SJSA1 (cell line): ENCODE measurements around the gene ETV6. TPM values are rescaled to one million over a fixed set of nuclear protein-coding genes. Genes with fewer than 3 reads are reported as not detected.
A peak's percentile ranks its signal among the peaks of the same experiment; 100 is the strongest.

Source experiments
- DNase-seq, 2 experiments: peaks; one replicate each; pipeline ENCODE4 v3.0.0-alpha.2; 2015 to 2020; ENCODE audit warnings: low spot score in 2 of 2, low read depth in 1 of 2
- H3K27ac ChIP-seq: fragments of 250-450 bp; sonication (Bioruptor Pico); 2 replicates; pipeline ENCODE4 v1.5.1; 2020; ENCODE audit warnings: mild to moderate bottlenecking, moderate library complexity
- H3K27me3 ChIP-seq: fragments of 250-450 bp; sonication (Bioruptor Pico); replicated peaks from 2 replicates; pipeline ENCODE4 v1.5.1; 2020; ENCODE audit warnings: mild to moderate bottlenecking, moderate library complexity
- H3K36me3 ChIP-seq: fragments of 250-450 bp; sonication (Bioruptor Pico); 2 replicates; pipeline ENCODE4 v1.5.1; 2020; ENCODE audit warnings: mild to moderate bottlenecking
- H3K4me1 ChIP-seq: fragments of 250-450 bp; sonication (Bioruptor Pico); replicated peaks from 2 replicates; pipeline ENCODE4 v1.6.1; 2021; ENCODE audit warnings: mild to moderate bottlenecking
- H3K4me3 ChIP-seq: fragments of 250-450 bp; sonication (Bioruptor Pico); 2 replicates; pipeline ENCODE4 v1.5.1; 2020; ENCODE audit warnings: mild to moderate bottlenecking
- H3K9me3 ChIP-seq: fragments of 250-450 bp; sonication (Bioruptor Pico); replicated peaks from 2 replicates; pipeline ENCODE4 v1.5.1; 2020; ENCODE audit warnings: mild to moderate bottlenecking
- total RNA-seq: library from RNA; depleted of rRNA; stranded (reverse); fragments of >200 nt; shearing (Covaris generic); gene quantifications from 2 replicates; pipeline ENCODE4 v1.2.3, GENCODE V29; 2014

The ETV6 gene
- total RNA-seq, 1 experiment from 2014 or later = 8.0 TPM

- no peaks in the 10 kb centered on the region for H3K9me3 ChIP-seq
- H3K27ac ChIP-seq = no peak overlapping the region
- no peaks in the 10 kb centered on the region for H3K27me3 ChIP-seq
- DNase-seq = no peak
- H3K4me1 ChIP-seq = 0 out of 2 replicates have a peak, but pooled peaks cover 3% of the 10 kb centered on the region
- no peaks in the 10 kb centered on the region for H3K36me3 ChIP-seq
- H3K4me3 ChIP-seq = no peak overlapping the region
Observed at GRCh38 chr12:11805680-11806079, 156.2 kb downstream of the ETV6 start.

- Histone ChIP-seq H3K4me3 (no peak overlapping the region), H3K27ac (no peak overlapping the region), H3K9me3 (no peaks in the 10 kb centered on the region), H3K36me3 (no peaks in the 10 kb centered on the region), H3K4me1 (peaks cover 13% of the 10 kb centered on the region), H3K27me3 (no peaks in the 10 kb centered on the region)
- no peak for DNase-seq
Observed at GRCh38 chr12:11807458-11807857, 158.0 kb downstream of the ETV6 start.

- no peak for DNase-seq
- Histone ChIP-seq H3K36me3 (no peaks in the 10 kb centered on the region), H3K4me1 (peaks cover 27% of the 10 kb centered on the region), H3K9me3 (no peaks in the 10 kb centered on the region), H3K4me3 (no peak overlapping the region), H3K27ac (no peak overlapping the region), H3K27me3 (no peaks in the 10 kb centered on the region)
Observed at GRCh38 chr12:11808931-11809330, 159.5 kb downstream of the ETV6 start.

GRCh38 chr12:11810206-11810545, 160.7 kb downstream of the ETV6 start:
- Histone ChIP-seq H3K36me3 (no peaks in the 10 kb centered on the region), H3K4me1 (peaks cover 37% of the 10 kb centered on the region), H3K27ac (no peak overlapping the region), H3K27me3 (no peaks in the 10 kb centered on the region), H3K9me3 (no peaks in the 10 kb centered on the region), H3K4me3 (no peak overlapping the region)
- DNase-seq = no peak

- H3K9me3 ChIP-seq = no peaks in the 10 kb centered on the region
- peaks cover 35% of the 10 kb centered on the region for H3K4me1 ChIP-seq
- no peak overlapping the region for H3K4me3 ChIP-seq
- H3K36me3 ChIP-seq = no peaks in the 10 kb centered on the region
- H3K27ac ChIP-seq = no peak overlapping the region
- DNase-seq = no peak
- H3K27me3 ChIP-seq = no peaks in the 10 kb centered on the region
Observed at GRCh38 chr12:11811008-11811407, 161.5 kb downstream of the ETV6 start.

- Histone ChIP-seq H3K27ac (peak overlapping the region; percentile 49), H3K9me3 (no peaks in the 10 kb centered on the region), H3K4me3 (no peak overlapping the region), H3K27me3 (no peaks in the 10 kb centered on the region), H3K4me1 (peaks cover 35% of the 10 kb centered on the region), H3K36me3 (no peaks in the 10 kb centered on the region)
- no peak for DNase-seq
Observed at GRCh38 chr12:11812241-11812585, 162.7 kb downstream of the ETV6 start.

GRCh38 chr12:11812586-11813437, 163.3 kb downstream of the ETV6 start:
- H3K9me3 ChIP-seq = no peaks in the 10 kb centered on the region
- H3K36me3 ChIP-seq = no peaks in the 10 kb centered on the region; the same call in 1 of the 2 replicates
- no peaks in the 10 kb centered on the region for H3K27me3 ChIP-seq
- H3K4me3 ChIP-seq = peak overlapping the region; percentile 11
- H3K4me1 ChIP-seq = peaks cover 35% of the 10 kb centered on the region
- peak; percentile 55 to 69 for DNase-seq
- peak overlapping the region; percentile 49 for H3K27ac ChIP-seq

GRCh38 chr12:11813438-11813813, 164.0 kb downstream of the ETV6 start:
- Histone ChIP-seq H3K27me3 (no peaks in the 10 kb centered on the region), H3K27ac (peak overlapping the region; percentile 49), H3K4me1 (peaks cover 35% of the 10 kb centered on the region), H3K4me3 (no peak overlapping the region; the same call in 1 of the 2 replicates), H3K36me3 (no peaks in the 10 kb centered on the region; the same call in 1 of the 2 replicates), H3K9me3 (no peaks in the 10 kb centered on the region)
- peak in 1 of 2 experiments; percentile 46 for DNase-seq

GRCh38 chr12:11814374-11814773, 164.9 kb downstream of the ETV6 start:
- Histone ChIP-seq H3K36me3 (no peaks in the 10 kb centered on the region; the same call in 1 of the 2 replicates), H3K27me3 (no peaks in the 10 kb centered on the region), H3K27ac (no peak overlapping the region), H3K9me3 (no peaks in the 10 kb centered on the region), H3K4me3 (no peak overlapping the region), H3K4me1 (peaks cover 35% of the 10 kb centered on the region)
- peak in 1 of 2 experiments; percentile 46 for DNase-seq

- Histone ChIP-seq H3K4me1 (peaks cover 35% of the 10 kb centered on the region), H3K9me3 (no peaks in the 10 kb centered on the region), H3K36me3 (no peaks in the 10 kb centered on the region; the same call in 1 of the 2 replicates), H3K4me3 (no peak overlapping the region), H3K27ac (no peak overlapping the region), H3K27me3 (no peaks in the 10 kb centered on the region)
- no peak for DNase-seq
Observed at GRCh38 chr12:11815397-11815796, 165.9 kb downstream of the ETV6 start.

GRCh38 chr12:11819643-11820042, 170.2 kb downstream of the ETV6 start:
- no peaks in the 10 kb centered on the region; the same call in 1 of the 2 replicates for H3K36me3 ChIP-seq

GRCh38 chr12:11820476-11820875, 171.0 kb downstream of the ETV6 start:
- H3K27me3 ChIP-seq = no peaks in the 10 kb centered on the region
- no peaks in the 10 kb centered on the region; the same call in 1 of the 2 replicates for H3K36me3 ChIP-seq
- peaks cover 29% of the 10 kb centered on the region for H3K4me1 ChIP-seq
- H3K4me3 ChIP-seq = no peak overlapping the region
- H3K27ac ChIP-seq = no peak overlapping the region
- H3K9me3 ChIP-seq = no peaks in the 10 kb centered on the region
- no peak for DNase-seq

More at GRCh38 chr12:11819643-11820042, 170.2 kb downstream of the ETV6 start:
- no peak for DNase-seq
- H3K27me3 ChIP-seq = no peaks in the 10 kb centered on the region
- peaks cover 30% of the 10 kb centered on the region for H3K4me1 ChIP-seq
- H3K9me3 ChIP-seq = no peaks in the 10 kb centered on the region
- no peak overlapping the region for H3K27ac ChIP-seq
- H3K4me3 ChIP-seq = no peak overlapping the region

- H3K36me3 ChIP-seq = peaks cover 4% of the 10 kb centered on the region; the same call in 1 of the 2 replicates
- H3K9me3 ChIP-seq = no peaks in the 10 kb centered on the region
- H3K27me3 ChIP-seq = no peaks in the 10 kb centered on the region
- no peak for DNase-seq
- peaks cover 32% of the 10 kb centered on the region for H3K4me1 ChIP-seq
- no peak overlapping the region for H3K4me3 ChIP-seq
- 0 out of 2 replicates have a peak overlapping the region, but pooled peaks have one; percentile 53 for H3K27ac ChIP-seq
Observed at GRCh38 chr12:11821386-11822080, 172.1 kb downstream of the ETV6 start.
